Measurements from ENCODE around the gene MMD. TPM values are rescaled to one million over a fixed set of nuclear protein-coding genes. Genes with fewer than 3 reads are reported as not detected.

Gene MMD
- total and polyA plus RNA-seq, 2 experiments from 2014 or later, result 65.3 to 85.0 TPM

- no peak overlapping the region for H3K27ac ChIP-seq
- H3K4me3 ChIP-seq, result no peak overlapping the region
- H3K4me1 ChIP-seq (ENCODE audit: low read depth), result peaks cover 36% of the 10 kb centered on the region
- H3K36me3 ChIP-seq, result no peaks in the 10 kb centered on the region
- no peak for DNase-seq (ENCODE audit: low read depth in 1 of 2, low spot score in 1 of 2)
- TF ChIP-seq CTCF (IDR thresholded peaks at IDR 0.05; ENCODE audit: low read depth, low read length), result no peak
- H3K9me3 ChIP-seq (ENCODE audit: low read depth), result no peaks in the 10 kb centered on the region
- no peaks in the 10 kb centered on the region for H3K27me3 ChIP-seq
Observed at GRCh38 chr17:55442462-55442861, 20.8 kb upstream of the MMD start.

- Histone ChIP-seq H3K4me1 (ENCODE audit: low read depth) (peaks cover 31% of the 10 kb centered on the region), H3K27ac (no peak overlapping the region), H3K27me3 (no peaks in the 10 kb centered on the region), H3K4me3 (no peak overlapping the region), H3K9me3 (ENCODE audit: low read depth) (no peaks in the 10 kb centered on the region), H3K36me3 (no peaks in the 10 kb centered on the region)
- no peak for TF ChIP-seq CTCF (IDR thresholded peaks at IDR 0.05; ENCODE audit: low read depth, low read length)
- no peak for DNase-seq (ENCODE audit: low read depth in 1 of 2, low spot score in 1 of 2)
Observed at GRCh38 chr17:55441544-55441943, 19.9 kb upstream of the MMD start.

- H3K9me3 ChIP-seq (ENCODE audit: low read depth), result no peaks in the 10 kb centered on the region
- H3K27me3 ChIP-seq, result no peaks in the 10 kb centered on the region
- TF ChIP-seq CTCF (IDR thresholded peaks at IDR 0.05; ENCODE audit: low read depth, low read length), result no peak
- H3K4me1 ChIP-seq (ENCODE audit: low read depth), result peaks cover 25% of the 10 kb centered on the region
- H3K36me3 ChIP-seq, result no peaks in the 10 kb centered on the region
- no peak overlapping the region for H3K4me3 ChIP-seq
- DNase-seq (ENCODE audit: low read depth in 1 of 2, low spot score in 1 of 2), result no peak
- no peak overlapping the region for H3K27ac ChIP-seq
Observed at GRCh38 chr17:55440391-55440790, 18.8 kb upstream of the MMD start.

- Histone ChIP-seq H3K4me1 (ENCODE audit: low read depth) (peaks cover 6% of the 10 kb centered on the region), H3K27me3 (no peaks in the 10 kb centered on the region), H3K36me3 (no peaks in the 10 kb centered on the region), H3K9me3 (ENCODE audit: low read depth) (no peaks in the 10 kb centered on the region), H3K4me3 (no peak overlapping the region), H3K27ac (no peak overlapping the region)
- DNase-seq (ENCODE audit: low read depth in 1 of 2, low spot score in 1 of 2), result no peak
- TF ChIP-seq CTCF (IDR thresholded peaks at IDR 0.05; ENCODE audit: low read depth, low read length), result no peak
Observed at GRCh38 chr17:55437159-55437605, 15.5 kb upstream of the MMD start.

- no peak overlapping the region for H3K27ac ChIP-seq
- no peaks in the 10 kb centered on the region for H3K36me3 ChIP-seq
Observed at GRCh38 chr17:55436224-55437158, 14.9 kb upstream of the MMD start.

More at GRCh38 chr17:55436224-55437158, 14.9 kb upstream of the MMD start:
- DNase-seq (ENCODE audit: low read depth in 1 of 2, low spot score in 1 of 2), result no peak
- Histone ChIP-seq H3K4me3 (no peak overlapping the region), H3K9me3 (ENCODE audit: low read depth) (no peaks in the 10 kb centered on the region), H3K27me3 (no peaks in the 10 kb centered on the region), H3K4me1 (ENCODE audit: low read depth) (peaks cover 6% of the 10 kb centered on the region)
- no peak for TF ChIP-seq CTCF (IDR thresholded peaks at IDR 0.05; ENCODE audit: low read depth, low read length)

Data from cardiac muscle cell (in vitro differentiated cells and primary cell).